ENCODE results near the gene SCGB1C2.

Gene SCGB1C2

GRCh38 chr17:177155-177554 is 39.8 kb downstream of the SCGB1C2 start:
- Mint-ChIP-seq H3K36me3 (ENCODE audit: low read depth) (no peaks in the 10 kb centered on the region), H3K4me1 (peaks cover 20% of the 10 kb centered on the region), H3K27me3 (ENCODE audit: low read depth) (peaks cover 12% of the 10 kb centered on the region), H3K27ac (peak overlapping the region in 1 of 3 experiments; percentile 49), H3K4me3 (peak overlapping the region; percentile 16 to 50 (median 46)), H3K9me3 (no peaks in the 10 kb centered on the region)
- TF ChIP-seq, protein P1, sequence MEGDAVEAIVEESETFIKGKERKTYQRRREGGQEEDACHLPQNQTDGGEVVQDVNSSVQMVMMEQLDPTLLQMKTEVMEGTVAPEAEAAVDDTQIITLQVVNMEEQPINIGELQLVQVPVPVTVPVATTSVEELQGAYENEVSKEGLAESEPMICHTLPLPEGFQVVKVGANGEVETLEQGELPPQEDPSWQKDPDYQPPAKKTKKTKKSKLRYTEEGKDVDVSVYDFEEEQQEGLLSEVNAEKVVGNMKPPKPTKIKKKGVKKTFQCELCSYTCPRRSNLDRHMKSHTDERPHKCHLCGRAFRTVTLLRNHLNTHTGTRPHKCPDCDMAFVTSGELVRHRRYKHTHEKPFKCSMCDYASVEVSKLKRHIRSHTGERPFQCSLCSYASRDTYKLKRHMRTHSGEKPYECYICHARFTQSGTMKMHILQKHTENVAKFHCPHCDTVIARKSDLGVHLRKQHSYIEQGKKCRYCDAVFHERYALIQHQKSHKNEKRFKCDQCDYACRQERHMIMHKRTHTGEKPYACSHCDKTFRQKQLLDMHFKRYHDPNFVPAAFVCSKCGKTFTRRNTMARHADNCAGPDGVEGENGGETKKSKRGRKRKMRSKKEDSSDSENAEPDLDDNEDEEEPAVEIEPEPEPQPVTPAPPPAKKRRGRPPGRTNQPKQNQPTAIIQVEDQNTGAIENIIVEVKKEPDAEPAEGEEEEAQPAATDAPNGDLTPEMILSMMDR (IDR thresholded peaks at IDR 0.05; ENCODE audit: unreplicated experiment in 3 of 3): no peak

GRCh38 chr17:177762-178161 is 40.4 kb downstream of the SCGB1C2 start:
- Mint-ChIP-seq H3K4me3 (peak overlapping the region; percentile 42 to 66 (median 46)), H3K36me3 (ENCODE audit: low read depth) (no peaks in the 10 kb centered on the region), H3K4me1 (peaks cover 24% of the 10 kb centered on the region), H3K27me3 (ENCODE audit: low read depth) (peaks cover 17% of the 10 kb centered on the region), H3K9me3 (no peaks in the 10 kb centered on the region), H3K27ac (peak overlapping the region; percentile 29 to 52 (median 35))
- TF ChIP-seq, protein P1 (IDR thresholded peaks at IDR 0.05; ENCODE audit: unreplicated experiment in 3 of 3): no peak

GRCh38 chr17:178292-179065 is 41.1 kb downstream of the SCGB1C2 start:
- peak overlapping the region; percentile 35 to 85 (median 52) for H3K27ac Mint-ChIP-seq
- no peaks in the 10 kb centered on the region for H3K9me3 Mint-ChIP-seq
- H3K4me3 Mint-ChIP-seq: peak overlapping the region; percentile 60 to 77 (median 70)
- H3K4me1 Mint-ChIP-seq: peaks cover 24% of the 10 kb centered on the region
- TF ChIP-seq, protein P1 (IDR thresholded peaks at IDR 0.05; ENCODE audit: unreplicated experiment in 3 of 3): no peak
- H3K27me3 Mint-ChIP-seq (ENCODE audit: low read depth): peaks cover 19% of the 10 kb centered on the region
- H3K36me3 Mint-ChIP-seq (ENCODE audit: low read depth): no peaks in the 10 kb centered on the region

GRCh38 chr17:179066-179432 is 41.7 kb downstream of the SCGB1C2 start:
- no peaks in the 10 kb centered on the region for H3K9me3 Mint-ChIP-seq
- peak overlapping the region in 2 of 3 experiments; percentile 35 to 85 for H3K27ac Mint-ChIP-seq
- TF ChIP-seq, protein P1 (IDR thresholded peaks at IDR 0.05; ENCODE audit: unreplicated experiment in 3 of 3): no peak

DNA sequence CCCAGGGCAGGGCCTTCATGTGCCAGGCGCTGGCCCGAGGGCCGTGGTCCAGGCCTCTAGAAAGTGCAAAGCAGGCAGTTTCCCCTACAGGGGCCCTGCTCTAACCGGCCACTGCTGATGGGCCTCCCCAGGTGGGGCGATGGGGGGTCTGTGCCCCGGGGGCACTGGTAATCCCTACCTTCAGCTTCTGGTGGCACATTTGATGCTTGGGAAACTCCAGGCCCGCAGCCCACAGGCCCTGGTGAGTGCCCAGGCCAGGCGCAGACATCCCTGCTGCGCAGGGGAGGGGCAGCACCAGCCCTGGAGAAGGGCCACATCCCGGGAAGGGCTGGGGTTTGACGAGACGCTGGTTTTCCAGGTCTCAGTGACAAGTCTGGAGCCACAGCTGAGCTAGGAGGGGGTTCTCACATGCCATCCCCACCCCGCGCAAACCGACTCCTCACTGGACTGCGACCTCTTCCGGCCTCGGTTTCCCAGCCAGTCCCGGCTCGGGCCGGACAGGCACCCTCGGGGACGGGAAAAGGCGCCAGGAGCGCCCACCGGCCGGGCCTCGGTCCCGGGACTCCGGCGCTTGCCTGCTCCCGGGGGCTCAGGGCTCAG is 42.5 kb downstream of the SCGB1C2 start:
- no peaks in the 10 kb centered on the region for H3K9me3 Mint-ChIP-seq
- peak overlapping the region; percentile 55 to 77 (median 70) for H3K4me3 Mint-ChIP-seq
- peaks cover 22% of the 10 kb centered on the region for H3K4me1 Mint-ChIP-seq
- no peaks in the 10 kb centered on the region for H3K36me3 Mint-ChIP-seq (ENCODE audit: low read depth)
- H3K27me3 Mint-ChIP-seq (ENCODE audit: low read depth): peaks cover 28% of the 10 kb centered on the region
- TF ChIP-seq, protein P1 (IDR thresholded peaks at IDR 0.05; ENCODE audit: unreplicated experiment in 3 of 3): no peak
- H3K27ac Mint-ChIP-seq: peak overlapping the region in 1 of 3 experiments; percentile 14

More at GRCh38 chr17:179066-179432, 41.7 kb downstream of the SCGB1C2 start:
- Mint-ChIP-seq H3K4me3 (peak overlapping the region; percentile 55 to 77 (median 70)), H3K4me1 (peaks cover 22% of the 10 kb centered on the region), H3K27me3 (ENCODE audit: low read depth) (peaks cover 22% of the 10 kb centered on the region), H3K36me3 (ENCODE audit: low read depth) (no peaks in the 10 kb centered on the region)
